Activated CD8-positive, alpha-beta memory T cell treated with anti-CD3 and anti-CD28 coated beads for 4 hours (primary cell): Measurements from ENCODE around the gene IRS4.

Source experiments
- DNase-seq, 2 donors: peaks; one replicate each; pipeline ENCODE4 v3.0.0-alpha.2; 2020; ENCODE audit warnings: low read depth in 2 of 2

IRS4 gene

DNA sequence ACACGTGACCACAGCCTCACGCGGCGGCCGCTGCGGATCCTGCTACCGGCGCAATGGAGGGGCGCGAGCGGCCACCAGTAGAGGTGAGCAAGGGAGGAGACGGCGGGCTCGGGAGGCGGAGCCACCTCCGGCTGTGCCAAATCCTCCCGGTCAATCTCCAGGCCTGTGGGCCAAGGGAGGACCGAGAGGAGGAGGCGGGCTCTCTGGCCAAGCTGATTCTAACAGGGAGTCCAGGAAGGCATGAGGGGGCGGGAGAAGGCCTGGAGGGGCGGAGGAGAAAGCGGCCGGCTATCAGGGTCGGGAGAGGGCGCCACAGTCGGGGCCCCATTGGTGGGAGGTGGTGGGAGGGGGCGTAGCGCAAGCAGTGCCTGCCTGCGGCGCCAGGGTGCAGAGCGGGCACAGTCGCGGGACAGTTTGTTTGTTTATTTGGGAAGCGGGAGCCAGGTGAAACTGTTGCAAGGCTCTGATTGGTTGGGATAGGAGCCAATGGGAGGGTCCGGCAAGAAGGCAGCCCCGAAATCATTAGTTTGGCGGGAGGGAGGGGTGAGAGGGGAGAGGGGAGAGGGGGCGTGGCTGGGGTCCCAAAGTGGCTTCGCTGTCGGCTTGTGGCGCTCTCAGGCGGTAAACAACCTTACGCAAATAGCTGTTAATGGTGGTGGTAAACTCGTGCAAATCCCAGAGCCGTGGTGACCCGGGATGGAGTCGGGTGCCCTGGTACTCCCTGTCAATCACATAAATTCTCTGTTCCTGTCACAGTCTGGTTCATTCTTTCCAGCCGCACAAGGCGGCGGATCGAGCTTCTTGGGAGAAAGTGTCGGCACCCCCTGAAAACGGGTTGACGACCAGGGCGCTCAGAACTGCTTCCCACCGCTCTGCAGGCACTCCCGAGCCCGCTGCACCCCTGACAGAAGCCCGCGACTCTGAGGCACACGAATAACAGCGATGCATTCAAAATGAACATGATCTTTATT lies at the start of gene IRS4:
TSS of gene IRS4 (minus strand) at position 55 of the 971 bp plus-strand sequence.
- DNase-seq, result no peak

DNA sequence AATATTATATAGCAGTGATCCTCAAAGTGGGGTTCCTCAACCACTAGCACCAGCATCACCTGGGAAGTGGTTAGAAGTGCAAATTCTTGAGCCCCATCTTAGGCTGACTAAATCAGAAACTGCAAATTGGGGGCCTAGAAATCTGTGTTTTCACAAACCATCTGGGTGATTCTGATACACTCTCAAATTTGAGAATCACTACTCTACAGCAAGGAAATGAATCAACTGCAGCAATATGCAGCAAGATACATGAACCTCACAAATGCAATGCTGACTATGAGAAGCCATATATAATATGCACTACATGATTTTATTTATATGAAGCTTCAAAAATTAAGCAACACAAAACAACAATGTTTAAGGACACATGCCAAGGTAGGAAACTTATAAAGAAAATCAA lies 36.2 kb upstream of the IRS4 start:
- DNase-seq, result no peak

DNA sequence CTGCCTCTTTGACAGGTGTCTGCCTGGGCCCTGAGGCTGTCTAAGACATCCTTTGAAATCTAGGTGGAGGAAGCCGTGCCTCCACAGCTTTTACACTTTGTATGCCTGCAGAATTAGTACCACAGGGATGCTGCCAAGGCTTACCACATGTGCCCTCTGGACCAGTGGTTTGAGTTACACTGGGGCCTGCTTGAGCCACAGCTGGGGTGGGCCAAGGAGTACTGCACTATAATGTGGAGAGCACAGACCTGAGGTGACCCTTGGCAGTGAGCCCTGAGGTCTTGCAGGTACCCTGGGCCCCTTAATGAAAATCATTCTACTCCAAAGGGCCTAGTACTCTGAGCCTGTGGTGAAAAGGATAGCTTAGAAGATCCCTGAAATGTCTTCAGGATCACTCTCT lies 27.2 kb upstream of the IRS4 start:
- no peak for DNase-seq

DNA sequence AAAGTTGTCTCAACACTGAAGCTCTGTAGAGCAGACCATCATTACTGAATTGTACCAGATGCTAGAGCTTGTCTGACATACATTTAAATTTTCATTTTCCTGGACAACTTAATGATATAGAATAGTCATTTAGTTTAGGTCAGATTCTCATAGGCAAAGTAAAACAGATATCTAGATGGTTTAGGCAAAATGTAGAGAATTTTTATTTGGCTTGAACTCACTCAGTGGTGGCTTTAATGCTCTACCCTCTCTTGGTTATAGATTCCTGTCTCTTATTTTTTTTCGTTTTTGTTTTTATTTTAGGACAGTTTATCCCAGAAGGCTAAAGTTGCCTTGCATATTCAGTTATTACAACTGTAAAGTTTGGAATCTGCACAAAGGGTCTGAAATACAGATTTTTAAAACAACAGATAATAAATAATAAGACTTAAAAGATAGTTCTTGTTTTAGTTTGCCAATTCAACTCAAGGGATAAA lies 4.0 kb upstream of the IRS4 start:
- no peak for DNase-seq

DNA sequence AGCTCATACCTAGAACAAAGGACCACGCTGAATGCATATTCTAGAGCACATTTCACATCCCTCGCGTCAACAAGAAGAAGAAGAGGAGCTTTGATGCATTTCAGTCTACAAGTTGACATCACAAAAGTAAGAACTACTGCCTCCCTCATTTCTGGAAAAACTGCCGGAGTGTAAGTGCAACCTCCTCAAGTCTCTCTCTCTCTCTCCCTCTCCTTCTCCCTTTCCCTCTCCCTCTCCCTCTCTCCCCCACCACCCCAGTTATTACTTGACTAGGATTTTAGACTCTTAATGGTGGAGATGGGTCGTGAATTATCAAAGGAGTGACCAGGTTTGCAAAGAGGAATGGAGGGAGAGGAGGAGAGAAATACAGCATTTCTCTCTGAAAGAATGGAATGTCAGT lies 1.4 kb upstream of the IRS4 start:
- DNase-seq, result no peak

DNA sequence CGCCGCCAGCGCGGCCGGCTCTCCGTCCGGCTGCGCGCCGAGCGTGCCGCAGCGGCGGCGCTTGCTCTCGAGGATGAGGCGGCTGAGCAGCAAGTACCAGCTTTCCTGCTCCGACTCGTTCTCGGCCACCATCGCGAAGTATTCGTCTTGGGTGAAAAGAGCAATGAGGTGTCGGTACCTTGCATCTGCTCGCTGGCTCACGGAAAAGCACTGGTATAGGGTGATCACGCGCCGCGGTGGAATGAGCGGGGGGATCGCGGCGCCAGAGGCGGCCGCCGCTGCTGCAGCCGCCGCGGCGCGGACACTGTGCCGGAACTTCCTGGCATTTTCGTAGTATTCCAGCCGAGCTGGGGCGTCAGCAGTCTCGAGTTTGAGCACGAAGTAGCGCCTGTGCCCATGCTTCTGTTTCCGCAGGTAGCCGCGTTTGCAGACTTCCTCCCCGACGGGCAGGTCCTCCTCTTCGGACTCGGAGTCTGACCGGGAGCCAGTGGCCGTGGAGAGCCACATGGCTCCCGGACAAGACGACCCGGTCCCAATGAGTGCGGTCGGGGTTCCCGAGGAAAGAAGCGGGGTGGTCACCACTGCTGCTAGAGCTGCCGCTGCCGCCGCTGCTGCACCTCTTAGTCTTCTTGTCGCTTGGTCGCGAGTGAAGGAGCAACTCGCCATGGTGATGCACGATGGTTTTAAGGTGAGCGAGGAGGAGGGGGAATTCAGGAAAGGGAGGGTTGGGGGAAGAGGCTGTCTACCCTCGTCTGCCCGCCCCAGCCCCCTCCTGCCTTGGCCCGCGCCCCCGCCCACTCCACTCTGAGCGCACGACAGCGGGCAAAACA lies 469 bp downstream of the IRS4 start:
- no peak for DNase-seq

DNA sequence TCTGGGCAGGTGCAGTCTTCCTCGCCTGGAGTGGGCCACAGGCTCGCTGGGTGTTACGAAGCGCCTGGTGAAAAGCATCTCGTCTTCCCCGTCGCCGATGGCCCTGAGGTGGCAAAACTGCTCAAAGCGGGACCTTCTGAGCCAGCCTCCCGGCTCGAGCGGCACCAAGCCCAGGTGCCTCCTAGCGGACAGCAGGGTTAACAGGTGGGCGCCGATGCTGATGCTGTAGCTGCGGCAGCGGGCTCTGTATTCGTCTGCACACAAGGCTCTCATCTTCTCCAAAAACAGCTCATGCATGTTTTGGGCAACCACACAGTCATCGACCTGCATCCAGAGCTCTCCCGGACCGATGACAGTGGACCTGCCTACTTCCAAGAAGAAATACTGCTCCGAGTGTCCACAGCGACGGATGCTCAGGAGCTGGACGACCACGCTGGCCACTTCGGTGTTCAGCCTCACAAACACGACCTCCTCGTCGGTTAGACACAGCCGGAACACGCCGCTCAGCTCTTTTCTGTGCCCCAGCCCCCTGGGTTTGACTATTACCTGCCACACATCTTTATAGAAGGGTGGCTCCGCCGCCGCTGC lies 1.2 kb downstream of the IRS4 start:
- DNase-seq, result no peak

DNA sequence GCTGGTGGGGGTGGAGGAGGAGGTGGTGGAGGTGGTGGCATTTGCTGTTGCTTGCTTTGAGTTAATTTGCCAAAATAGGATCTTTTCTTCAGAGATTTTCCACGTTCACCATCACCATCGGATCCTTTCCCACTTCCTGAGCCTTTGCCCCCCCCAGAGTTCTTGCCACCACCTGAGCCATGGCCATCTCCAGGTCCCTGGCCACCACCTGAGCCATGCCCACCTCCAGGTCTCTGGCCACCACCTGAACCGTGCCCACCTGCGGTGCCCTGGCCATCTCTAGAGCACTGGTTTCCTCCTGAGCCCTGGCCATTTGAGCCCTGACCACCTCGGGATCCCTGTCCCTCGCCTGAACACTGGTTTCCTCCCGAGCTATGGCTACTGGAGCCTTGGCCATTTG lies 1.9 kb downstream of the IRS4 start:
- no peak for DNase-seq

DNA sequence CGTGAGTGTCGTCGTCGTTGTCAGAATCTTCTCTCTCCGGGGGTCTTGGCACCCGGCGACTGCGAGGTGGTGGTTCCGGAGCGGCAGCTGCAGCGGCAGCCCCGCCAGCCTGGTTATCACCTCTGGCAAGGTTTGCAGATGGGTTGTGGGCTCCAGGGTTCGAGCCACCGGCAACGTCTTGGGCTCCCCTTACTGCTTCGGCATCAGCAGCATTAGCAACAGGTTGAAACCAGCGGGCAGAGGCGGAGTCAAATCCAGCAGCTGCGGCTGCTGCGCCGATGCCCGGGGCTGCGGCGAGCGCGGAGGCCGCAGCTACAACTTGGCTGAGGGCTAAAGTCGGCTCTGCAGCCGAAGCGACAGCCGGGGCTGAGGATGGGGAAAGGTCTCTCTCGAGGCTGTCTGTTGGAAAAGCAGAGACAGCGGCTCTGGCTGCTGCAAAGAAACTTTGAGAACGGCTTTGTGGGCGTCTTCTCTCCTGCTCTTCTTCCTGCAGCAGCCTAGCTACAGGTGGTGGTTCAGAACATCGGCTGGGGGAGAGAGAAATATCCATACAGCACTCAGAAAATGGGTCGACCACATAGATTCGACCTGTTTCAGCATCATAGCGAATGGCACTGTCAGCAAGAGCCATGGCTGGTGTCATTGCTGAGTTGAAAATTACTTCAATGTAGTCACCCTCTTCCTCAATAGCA lies 3.6 kb downstream of the IRS4 start:
- no peak for DNase-seq

DNA sequence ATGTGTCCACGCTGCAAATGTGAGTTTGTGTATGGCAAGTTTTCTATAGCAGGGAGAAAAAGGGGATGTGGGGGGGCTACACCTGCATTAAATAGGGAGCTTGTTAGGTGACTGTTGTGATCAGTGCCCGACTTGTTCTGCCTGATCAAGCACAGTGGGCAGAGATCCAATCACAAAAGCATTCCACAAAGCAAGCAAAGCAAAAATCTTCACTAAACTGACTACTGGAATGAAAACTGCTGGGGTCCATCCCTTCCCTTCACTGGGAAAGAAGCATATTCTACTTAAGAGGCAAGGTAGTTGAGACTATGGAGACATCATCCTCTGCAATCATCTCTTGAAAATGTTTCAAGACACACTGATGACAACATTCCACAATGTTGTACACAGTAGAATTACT lies 5.2 kb downstream of the IRS4 start:
- no peak for DNase-seq

DNA sequence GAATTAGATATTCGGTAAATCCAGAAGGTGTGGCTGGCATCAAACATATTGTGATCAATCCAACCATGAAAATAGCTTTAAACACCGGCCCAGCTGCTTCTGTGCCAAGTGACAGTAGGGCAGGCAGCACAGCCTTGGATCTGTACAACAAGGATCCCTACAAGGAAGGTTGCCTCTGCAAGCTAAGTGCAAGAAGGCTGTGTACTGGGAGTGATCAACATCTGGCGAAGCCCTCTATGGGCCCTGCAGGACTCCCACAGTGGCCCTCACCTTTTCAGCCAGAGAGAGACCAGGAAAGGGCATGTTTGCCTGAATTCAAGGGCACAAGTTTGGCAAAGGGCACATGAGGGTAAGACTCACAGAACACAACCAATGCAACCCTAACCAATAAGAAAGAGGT lies 9.6 kb downstream of the IRS4 start:
- no peak for DNase-seq

DNA sequence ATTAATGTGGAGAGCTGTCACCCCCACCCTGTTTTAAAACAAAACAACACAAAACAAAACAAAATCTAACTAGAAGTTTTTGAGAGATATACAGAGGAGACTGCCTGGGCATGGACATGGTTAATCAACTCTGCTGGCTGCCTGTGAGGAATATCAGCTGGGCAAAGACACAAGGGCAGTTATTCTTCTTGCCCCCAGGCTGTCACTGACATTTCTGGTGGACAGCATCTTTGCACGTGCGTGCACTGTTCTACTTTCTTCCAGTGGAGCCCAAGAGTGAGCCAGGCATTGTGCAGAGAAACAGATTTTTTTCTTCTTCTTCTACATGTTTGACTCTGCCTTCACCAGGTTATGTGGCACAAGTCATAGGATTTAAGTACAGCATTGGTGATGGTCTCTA lies 13.8 kb downstream of the IRS4 start:
- no peak for DNase-seq

DNA sequence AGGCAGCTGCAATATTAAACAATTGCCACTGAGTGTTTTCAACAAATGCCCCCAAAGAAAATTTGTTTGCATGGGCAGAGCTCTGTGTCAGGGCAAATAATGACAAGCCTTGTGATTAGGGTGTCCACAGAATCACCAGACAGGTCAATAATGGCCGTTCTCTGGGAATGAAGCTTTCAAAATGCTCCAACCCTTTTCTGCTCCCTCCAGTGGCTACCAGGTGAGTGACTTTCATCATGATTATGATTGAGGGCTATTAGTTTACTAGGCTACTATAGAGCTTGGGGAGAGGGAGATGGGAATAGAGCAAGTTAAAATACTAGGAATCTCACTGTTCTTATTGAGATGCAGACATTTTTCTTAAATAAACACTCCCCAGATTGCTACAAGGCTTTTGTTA lies 23.5 kb downstream of the IRS4 start:
- no peak for DNase-seq

DNA sequence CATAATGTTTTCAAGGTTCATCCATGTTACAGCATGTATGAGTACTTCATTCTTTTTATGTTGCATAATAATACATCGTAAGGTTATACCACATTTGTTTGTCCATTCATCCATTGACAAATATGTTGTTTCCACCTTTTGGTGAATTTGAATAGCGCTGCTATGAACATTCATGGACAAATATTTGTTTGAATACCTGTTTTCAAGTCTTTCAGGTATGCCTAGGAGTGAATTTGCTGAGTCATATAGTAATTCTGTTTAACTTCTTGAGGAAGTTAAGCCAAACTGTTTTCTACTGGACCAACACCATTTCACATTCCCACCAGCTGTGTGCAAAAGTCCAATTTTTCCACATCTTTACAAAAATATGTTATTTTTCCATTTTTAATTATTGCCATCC lies 31.5 kb downstream of the IRS4 start:
- no peak for DNase-seq

DNA sequence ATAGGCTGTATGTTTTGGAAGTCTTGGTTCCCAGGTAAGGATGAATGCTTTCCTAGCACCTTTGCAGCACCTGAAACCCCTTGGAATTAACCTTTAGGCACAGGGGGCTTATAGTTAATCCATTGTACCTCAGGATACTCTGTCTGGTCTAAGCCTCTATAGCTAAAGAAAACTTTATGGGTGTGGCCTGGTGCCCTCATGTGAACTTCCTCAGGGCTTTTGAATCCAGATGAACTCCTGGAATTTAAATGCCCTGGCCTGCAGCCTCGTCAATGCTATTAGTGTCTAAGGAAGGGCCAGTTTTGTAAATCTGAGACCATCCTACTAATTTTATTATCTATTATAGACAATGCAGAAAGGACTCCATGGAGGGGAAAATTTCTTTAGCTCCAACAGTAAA lies 33.8 kb downstream of the IRS4 start:
- no peak for DNase-seq

DNA sequence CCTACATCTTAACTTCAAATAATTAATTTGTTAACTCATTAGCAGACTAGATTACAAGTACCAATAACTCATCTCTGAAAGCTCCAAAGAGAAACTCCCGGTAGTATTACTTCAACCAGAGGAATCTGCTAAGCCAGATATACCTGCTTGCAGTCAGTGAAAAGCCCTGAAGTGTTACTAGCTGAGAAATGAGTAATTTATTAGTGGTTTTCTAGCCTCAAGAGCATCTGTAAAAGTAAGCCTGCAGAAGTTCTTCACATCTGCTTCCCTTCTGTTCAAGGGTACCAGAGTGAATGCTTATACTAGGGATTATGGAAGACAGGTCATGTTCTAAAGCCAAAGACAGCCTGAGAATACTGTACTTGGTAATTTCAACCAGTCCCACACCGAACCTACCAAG lies 34.7 kb downstream of the IRS4 start:
- DNase-seq, result no peak

DNA sequence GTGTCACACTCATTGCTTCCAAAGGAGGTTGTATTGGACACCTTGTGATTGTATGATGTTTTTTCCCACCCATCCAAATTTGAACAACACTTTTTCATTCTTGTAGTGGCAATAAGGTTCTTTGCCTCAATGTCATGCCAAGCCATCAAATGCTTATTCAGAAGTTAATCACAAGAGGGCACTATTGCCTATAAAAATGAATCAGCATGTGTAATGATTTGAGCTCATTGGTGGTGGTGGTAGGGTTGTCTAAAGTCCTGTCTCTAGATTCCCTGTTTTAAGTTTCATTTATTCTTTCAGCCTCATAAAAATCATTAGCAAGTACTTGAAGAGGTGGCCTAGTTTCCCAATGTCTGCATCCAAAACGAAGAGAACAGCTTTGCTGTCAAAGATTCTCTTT lies 37.0 kb downstream of the IRS4 start:
- DNase-seq, result no peak

DNA sequence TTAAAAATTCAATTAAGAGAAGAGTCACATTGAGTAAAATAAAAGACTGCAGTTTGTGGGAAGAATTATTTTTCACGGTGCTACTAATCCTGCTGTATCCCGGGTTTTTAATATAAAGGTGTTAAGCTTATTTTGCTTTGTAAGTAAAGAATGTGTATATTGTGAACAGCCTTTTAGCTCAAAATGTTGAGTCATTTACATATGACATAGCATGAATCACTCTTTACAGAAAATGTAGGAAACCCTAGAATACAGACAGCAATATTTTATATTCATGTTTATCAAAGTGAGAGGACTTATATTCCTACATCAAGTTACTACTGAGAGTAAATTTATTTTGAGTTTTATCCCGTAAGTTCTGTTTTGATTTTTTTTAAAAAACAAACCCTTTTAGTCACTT lies 39.7 kb downstream of the IRS4 start:
- no peak for DNase-seq
